GM12891 (cell line): ENCODE results near the gene SLC30A7.
A peak's percentile ranks its signal among the peaks of the same experiment; 100 is the strongest.

Source experiments
- DNase-seq: peaks from one replicate; pipeline ENCODE4 v3.0.0; 2011; ENCODE audit warnings: low spot score; ENCODE audit not compliant: insufficient read length
- FAIRE-seq: peaks from 2 replicates; lab custom pipeline; 2011; peaks lifted over from hg19 to GRCh38; lab: Jason Lieb, UNC
- PAX5 ChIP-seq: IDR thresholded peaks from 2 replicates; pipeline ENCODE4 v1.6.1; 2011; ENCODE audit warnings: low read length, moderate library complexity, mild to moderate bottlenecking; ENCODE audit not compliant: insufficient read depth, severe bottlenecking
- POLR2A ChIP-seq: IDR thresholded peaks from 2 replicates; pipeline ENCODE4 v1.6.1; 2011; ENCODE audit warnings: low read depth, low read length, control low read depth
- POLR2AphosphoS5 ChIP-seq: IDR thresholded peaks from 2 replicates; pipeline ENCODE4 v1.6.1; 2011; ENCODE audit warnings: low read depth, low read length, control low read depth
- POU2F2 ChIP-seq: IDR thresholded peaks from 2 replicates; pipeline ENCODE4 v1.6.1; 2011; ENCODE audit warnings: low read depth, mild to moderate bottlenecking, control low read depth, low read length, moderate library complexity
- SPI1 ChIP-seq: IDR thresholded peaks from 2 replicates; pipeline ENCODE4 v1.6.1; 2011; ENCODE audit warnings: low read depth, low read length, control low read depth
- TAF1 ChIP-seq: IDR thresholded peaks from 2 replicates; pipeline ENCODE4 v1.6.1; 2011; ENCODE audit warnings: low read depth, low read length, control low read depth

Gene SLC30A7

GRCh38 chr1:101000131-101000873 lies 104.4 kb downstream of the SLC30A7 start:
- DNase-seq, result no peak
- FAIRE-seq, result no peak
- TF ChIP-seq SPI1 (no peak), TAF1 (no peak), POLR2A (no peak), PAX5 (no peak), POU2F2 (no peak), POLR2AphosphoS5 (no peak)

DNA sequence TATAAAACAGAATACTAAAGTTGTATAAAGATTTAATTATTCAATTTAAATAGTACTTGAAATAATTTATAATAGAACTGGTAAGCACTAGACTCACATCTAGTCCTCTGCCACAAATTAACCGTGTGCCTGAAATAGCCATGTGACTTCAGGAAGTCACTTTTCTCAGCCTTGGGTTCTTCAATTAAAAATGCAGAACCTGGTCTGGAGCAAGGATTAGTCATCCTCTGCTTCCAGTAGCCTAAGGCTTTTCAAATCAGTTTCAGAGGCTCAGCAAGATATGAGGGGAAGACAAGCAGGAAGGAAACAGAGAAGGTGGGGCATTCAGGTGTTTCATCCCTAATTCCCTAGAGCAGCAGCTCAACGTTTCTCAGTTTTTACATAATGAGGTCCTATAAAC lies 106.7 kb downstream of the SLC30A7 start:
- DNase-seq, result no peak
- TF ChIP-seq SPI1 (peak; percentile 21; the same call in 1 of the 2 replicates), POU2F2 (no peak)
- no peak for FAIRE-seq

GRCh38 chr1:101003012-101003650 lies 107.2 kb downstream of the SLC30A7 start:
- TF ChIP-seq PAX5, result no peak
- TF ChIP-seq SPI1, result no peak
- TF ChIP-seq TAF1, result no peak
- TF ChIP-seq POLR2A, result no peak
- TF ChIP-seq POLR2AphosphoS5, result no peak
- TF ChIP-seq POU2F2, result no peak
- FAIRE-seq (peak; percentile 77), DNase-seq (no peak)

- DNase-seq (no peak), FAIRE-seq (peak; percentile 68)
- TF ChIP-seq POLR2A, result no peak
- TF ChIP-seq TAF1, result no peak
- no peak for TF ChIP-seq SPI1
- no peak for TF ChIP-seq POLR2AphosphoS5
- no peak for TF ChIP-seq PAX5
- no peak for TF ChIP-seq POU2F2
These were observed 108.2 kb downstream of the SLC30A7 start for GRCh38 chr1:101004061-101004460.

DNA sequence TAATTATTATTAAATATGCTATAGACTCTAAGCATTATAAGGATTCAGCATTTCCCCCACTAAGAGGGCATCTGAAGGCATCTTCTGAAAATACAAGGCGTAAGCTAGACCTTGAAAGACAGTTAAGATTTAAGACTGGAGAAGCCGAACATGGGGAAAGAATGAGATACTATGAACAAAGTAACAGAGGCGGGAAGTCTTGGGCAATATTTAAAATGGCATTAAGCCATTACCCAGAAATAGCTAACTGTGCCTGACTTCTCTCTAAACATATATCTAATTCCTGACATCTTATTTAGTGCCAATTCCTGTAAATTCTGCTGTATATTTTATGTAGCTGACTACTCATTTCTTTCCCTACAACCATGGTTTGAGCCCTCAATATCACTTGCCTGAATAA lies 108.8 kb downstream of the SLC30A7 start:
- FAIRE-seq (no peak), DNase-seq (no peak)
- TF ChIP-seq SPI1, result no peak
- no peak for TF ChIP-seq POLR2AphosphoS5
- no peak for TF ChIP-seq TAF1

DNA sequence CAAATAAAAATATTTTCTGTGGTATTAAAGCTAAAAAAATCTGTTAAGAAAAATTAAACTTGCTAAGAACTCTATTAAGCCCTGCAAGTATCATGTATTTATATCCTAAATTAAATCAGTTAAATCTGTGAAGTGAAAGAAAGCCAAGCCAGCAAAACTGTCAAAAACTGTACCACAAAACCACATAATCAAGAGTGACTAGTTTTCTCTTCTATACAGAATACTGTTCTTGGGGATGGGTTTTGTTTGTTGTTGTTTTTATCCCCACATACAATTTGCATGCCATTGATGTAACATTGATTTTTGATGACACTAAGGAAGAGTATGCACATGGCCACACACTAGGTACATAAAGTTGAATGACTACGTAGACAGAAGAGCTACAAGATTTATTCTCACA lies 109.3 kb downstream of the SLC30A7 start:
- TF ChIP-seq POLR2AphosphoS5, result no peak
- TF ChIP-seq POU2F2, result no peak
- TF ChIP-seq POLR2A, result no peak
- TF ChIP-seq TAF1, result no peak
- no peak for TF ChIP-seq SPI1
- TF ChIP-seq PAX5, result no peak
- DNase-seq (no peak), FAIRE-seq (no peak)

GRCh38 chr1:101005871-101006270 lies 110.0 kb downstream of the SLC30A7 start:
- DNase-seq (no peak), FAIRE-seq (peak; percentile 28)
- TF ChIP-seq TAF1 (no peak), POU2F2 (no peak), POLR2A (no peak), POLR2AphosphoS5 (no peak), PAX5 (no peak), SPI1 (no peak)

- FAIRE-seq (no peak), DNase-seq (no peak)
- no peak for TF ChIP-seq POLR2A
- no peak for TF ChIP-seq PAX5
- TF ChIP-seq SPI1, result no peak
These were observed 110.7 kb downstream of the SLC30A7 start for GRCh38 chr1:101006553-101006952.

DNA sequence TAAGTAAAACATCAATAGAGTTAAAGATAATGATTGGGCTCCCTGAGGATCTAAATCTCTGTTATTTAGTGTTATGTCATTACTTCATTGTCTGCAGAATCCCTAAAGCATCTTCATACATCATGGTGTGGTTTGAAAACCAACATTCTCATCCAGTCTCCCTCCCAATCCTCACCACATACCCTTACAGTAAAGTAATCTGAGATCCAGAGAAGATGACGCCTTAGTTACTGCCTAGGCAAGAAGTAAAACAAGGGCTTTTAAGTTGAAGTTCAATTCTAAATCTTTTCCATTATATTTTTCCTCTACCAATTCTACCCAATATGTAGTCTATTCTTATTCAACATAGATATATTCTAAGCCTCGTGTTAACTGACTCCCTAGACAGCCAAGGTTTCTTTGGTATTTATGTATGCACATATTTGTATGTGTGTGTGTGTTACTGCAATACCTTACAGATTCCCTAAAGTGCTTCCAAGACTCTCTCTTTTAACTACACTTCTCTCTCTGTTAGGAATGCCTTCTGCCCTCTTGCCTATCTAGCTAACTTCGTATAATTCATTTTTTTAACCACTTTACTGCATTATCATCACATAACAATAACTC lies 112.4 kb downstream of the SLC30A7 start:
- no peak for DNase-seq
- TF ChIP-seq POU2F2, result no peak
- no peak for TF ChIP-seq SPI1
- no peak for TF ChIP-seq POLR2A
- TF ChIP-seq PAX5, result no peak
- TF ChIP-seq TAF1, result no peak
- no peak for TF ChIP-seq POLR2AphosphoS5
- FAIRE-seq, result no peak

DNA sequence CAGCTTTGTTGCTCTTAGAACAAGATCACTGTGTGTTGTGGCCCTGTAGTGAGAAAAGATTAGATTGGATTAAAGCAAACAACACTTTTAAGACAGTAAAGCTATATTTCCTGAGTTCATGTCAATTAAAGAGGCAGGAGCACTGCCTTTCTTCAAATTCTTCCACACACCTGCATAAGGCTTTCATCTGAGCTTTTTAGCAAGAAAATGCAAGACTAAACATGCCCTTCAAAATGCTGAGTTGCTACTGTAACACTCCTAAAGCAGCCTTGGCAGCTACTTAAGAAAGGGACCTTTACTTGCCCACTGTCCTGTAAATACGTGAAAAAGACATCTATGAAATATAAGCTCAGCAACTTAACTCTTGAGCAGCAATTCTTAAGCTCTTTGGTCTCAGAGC lies 117.9 kb downstream of the SLC30A7 start:
- no peak for TF ChIP-seq POU2F2
- no peak for TF ChIP-seq SPI1
- TF ChIP-seq POLR2AphosphoS5, result no peak
- no peak for TF ChIP-seq PAX5
- no peak for TF ChIP-seq TAF1
- no peak for TF ChIP-seq POLR2A
- FAIRE-seq (no peak), DNase-seq (no peak)
